A673 (cell line): Measurements from ENCODE around the gene FAM124B. TPM values are rescaled to one million over a fixed set of nuclear protein-coding genes. Genes with fewer than 3 reads are reported as not detected.

ENCODE experiments used
- BruUV-seq: library from RNA; stranded (reverse); fragments of 400-500 nt; replicated peaks from 2 replicates; lab custom pipeline; 2021; lab: Mats Ljungman, UMichigan
- CTCF ChIA-PET: fragments of 300-600 bp; sonication (Branson Sonifier 250); formaldehyde crosslinking; loops from one replicate; lab custom pipeline; 2022; ENCODE audit warnings: antibody characterized with exemption; lab: Charles Lee
- POLR2A ChIA-PET: fragments of 300-600 bp; sonication (Branson Sonifier 250); formaldehyde crosslinking; loops from one replicate; lab custom pipeline; 2022; ENCODE audit warnings: antibody characterized with exemption; ENCODE audit not compliant: low non-redundant PET; lab: Charles Lee
- DNase-seq: peaks from one replicate; pipeline ENCODE4 v3.0.0-alpha.2; 2015; ENCODE audit warnings: low spot score
- H3K27ac ChIP-seq: fragments of 200-600 bp; sonication (generic); 2 replicates; pipeline ENCODE4 v1.5.1; 2016; ENCODE audit warnings: mixed run types, low read depth, mild to moderate bottlenecking, mixed read lengths, antibody characterized with exemption, low read length; ENCODE audit not compliant: poor library complexity, severe bottlenecking
- H3K27me3 ChIP-seq: fragments of 200-600 bp; sonication (generic); replicated peaks from 2 replicates; pipeline ENCODE4 v1.6.1; 2017; ENCODE audit warnings: mixed run types, low read depth, mild to moderate bottlenecking, mixed read lengths, antibody characterized with exemption, low read length; ENCODE audit not compliant: insufficient read depth, poor library complexity
- H3K36me3 ChIP-seq: fragments of 200-600 bp; sonication (generic); 2 replicates; pipeline ENCODE4 v1.6.1; 2016; ENCODE audit warnings: mixed run types, mild to moderate bottlenecking, mixed read lengths, antibody characterized with exemption, low read length; ENCODE audit not compliant: insufficient read depth, poor library complexity, severe bottlenecking
- H3K4me1 ChIP-seq: fragments of 200-600 bp; sonication (generic); 2 replicates; pipeline ENCODE4 v1.6.1; 2017; ENCODE audit warnings: mixed run types, mild to moderate bottlenecking, mixed read lengths, antibody characterized with exemption, low read length; ENCODE audit not compliant: insufficient read depth, poor library complexity, severe bottlenecking
- H3K4me3 ChIP-seq: fragments of 200-600 bp; sonication (generic); 2 replicates; pipeline ENCODE4 v1.5.1; 2016; ENCODE audit warnings: low read depth, mixed run types, mild to moderate bottlenecking, mixed read lengths, low read length; ENCODE audit not compliant: poor library complexity, severe bottlenecking
- H3K9me3 ChIP-seq: fragments of 200-600 bp; sonication (generic); 2 replicates; pipeline ENCODE4 v1.6.1; 2016; ENCODE audit warnings: mixed run types, low read depth, mild to moderate bottlenecking, mixed read lengths, antibody characterized with exemption, low read length; ENCODE audit not compliant: poor library complexity, severe bottlenecking
- CTCF ChIP-seq: fragments of 300-800, 200-600 bp; sonication (generic); conservative IDR thresholded peaks from 2 replicates; pipeline ENCODE4 v1.5.1; 2017; ENCODE audit warnings: low read depth, mild to moderate bottlenecking, antibody characterized with exemption, low read length, moderate library complexity, mixed read lengths
- EZH2 ChIP-seq: fragments of 200-600 bp; sonication (generic); IDR thresholded peaks from 2 replicates; pipeline ENCODE4 v1.6.1; 2017; ENCODE audit warnings: borderline replicate concordance, low read depth, mild to moderate bottlenecking, mixed read lengths, antibody characterized with exemption, low read length; ENCODE audit not compliant: poor library complexity, severe bottlenecking
- intact Hi-C: fragments of 100-400 bp; cut with micrococcal nuclease; formaldehyde crosslinking; loops from one replicate; pipeline ENCODE4 v1.10.0; 2022; ENCODE audit not compliant: unreplicated experiment
- total RNA-seq: library from RNA; stranded (reverse); gene quantifications from 2 replicates; pipeline ENCODE4 v1.2.3, GENCODE V29; 2021

The FAM124B gene
- total RNA-seq, 1 experiment from 2014 or later, result not detected

GRCh38 chr2:224363281-224363680 lies 38.6 kb downstream of the FAM124B start:
- Histone ChIP-seq H3K9me3 (no peaks in the 10 kb centered on the region), H3K27ac (no peak overlapping the region), H3K27me3 (no peaks in the 10 kb centered on the region), H3K4me1 (peaks cover 29% of the 10 kb centered on the region), H3K36me3 (no peaks in the 10 kb centered on the region), H3K4me3 (no peak overlapping the region)
- ChIA-PET POLR2A (no interaction called here), CTCF (no interaction called here)
- intact Hi-C loops, result no loop called here
- no TSS peak for BruUV-seq
- TF ChIP-seq CTCF (peak; percentile 31; the same call in 1 of the 2 replicates), EZH2 (no peak)
- DNase-seq, result no peak

GRCh38 chr2:224362094-224362493 lies 39.8 kb downstream of the FAM124B start:
- no peak for DNase-seq
- no TSS peak for BruUV-seq
- Histone ChIP-seq H3K27me3 (no peaks in the 10 kb centered on the region), H3K4me1 (peaks cover 29% of the 10 kb centered on the region), H3K27ac (no peak overlapping the region), H3K4me3 (no peak overlapping the region), H3K9me3 (no peaks in the 10 kb centered on the region), H3K36me3 (no peaks in the 10 kb centered on the region)
- no peak for TF ChIP-seq CTCF
- TF ChIP-seq EZH2, result no peak
- CTCF ChIA-PET, result no interaction called here
- intact Hi-C loops, result no loop called here
- POLR2A ChIA-PET, result interaction anchor here (0.7 kb wide), 1 partner anchor 280 kb away, joined by 8 read pairs; no protein-coding TSS in a partner anchor

- intact Hi-C loops, result no loop called here
- no peak overlapping the region for H3K4me3 ChIP-seq
- peak; percentile 55 for DNase-seq
- no peak overlapping the region for H3K27ac ChIP-seq
- no TSS peak for BruUV-seq
- ChIA-PET CTCF (no interaction called here), POLR2A (no interaction called here)
- H3K36me3 ChIP-seq, result no peaks in the 10 kb centered on the region
- H3K4me1 ChIP-seq, result peaks cover 23% of the 10 kb centered on the region
- no peaks in the 10 kb centered on the region for H3K9me3 ChIP-seq
- TF ChIP-seq EZH2, result no peak
- no peak for TF ChIP-seq CTCF
- H3K27me3 ChIP-seq, result no peaks in the 10 kb centered on the region
Observed at GRCh38 chr2:224360801-224361251, 41.1 kb downstream of the FAM124B start.
